PFSK-1 (cell line): Measurements from ENCODE around the gene SETBP1.

ENCODE experiments used
- FOXP2 ChIP-seq: optimal IDR thresholded peaks from 2 replicates; pipeline ENCODE3; 2011; ENCODE audit warnings: borderline replicate concordance, control low read depth, inconsistent platforms; ENCODE audit not compliant: insufficient read depth; ENCODE audit errors: extremely low read length, extremely low read depth
- POLR2AphosphoS5 ChIP-seq: IDR thresholded peaks from 2 replicates; pipeline ENCODE4 v1.6.1; 2012; ENCODE audit warnings: low read depth, mild to moderate bottlenecking, control low read depth, low read length, moderate library complexity
- REST ChIP-seq, 2 experiments: IDR thresholded peaks; 2 replicates each; pipeline versions ENCODE4 v1.6.1 to v1.8.0; 2011 to 2012; ENCODE audit warnings: low read depth in 2 of 2, low read length in 2 of 2, control low read depth in 1 of 2, inconsistent platforms in 1 of 2, mild to moderate bottlenecking in 1 of 2, moderate library complexity in 1 of 2; ENCODE audit not compliant: insufficient read depth in 1 of 2
- SIN3A ChIP-seq: IDR thresholded peaks from 2 replicates; pipeline ENCODE4 v1.6.1; 2012; ENCODE audit warnings: mild to moderate bottlenecking, low read length, moderate library complexity, borderline replicate concordance; ENCODE audit not compliant: insufficient read depth
- TAF1 ChIP-seq: IDR thresholded peaks from 2 replicates; pipeline ENCODE4 v1.6.1; 2012; ENCODE audit warnings: low read length, control low read depth, borderline replicate concordance; ENCODE audit not compliant: insufficient read depth

- no peak for TF ChIP-seq SIN3A
- TF ChIP-seq REST (IDR thresholded peaks at IDR 0.05; ENCODE audit: insufficient read depth in 1 of 2, low read depth in 2 of 2, low read length in 2 of 2): no peak
- no peak for TF ChIP-seq POLR2AphosphoS5
- TF ChIP-seq TAF1: no peak
- no peak for TF ChIP-seq FOXP2
Measured at GRCh38 chr18:44638034-44638540, 42.6 kb upstream of the SETBP1 start.
